KBM-7 (cell line): Measurements from ENCODE around the gene SLC34A2.
"Not testable (repeated sequence)": the region's sequence is repeated elsewhere in the genome, so short reads cannot be mapped to it uniquely, and the experiment has no call there.

ENCODE experiments used
- DNase-seq: peaks from one replicate; pipeline ENCODE4 v3.0.0-alpha.2; 2015
- in situ Hi-C: fragments of 300-500 bp; cut with MboI; formaldehyde crosslinking; loops from 2 replicates; pipeline ENCODE4 v1.14.3; 2020; ENCODE audit warnings: low sequenced_read_pairs, low pct_unique_long_range_greater_than_20kb, mixed read lengths

SLC34A2 gene, protein sequence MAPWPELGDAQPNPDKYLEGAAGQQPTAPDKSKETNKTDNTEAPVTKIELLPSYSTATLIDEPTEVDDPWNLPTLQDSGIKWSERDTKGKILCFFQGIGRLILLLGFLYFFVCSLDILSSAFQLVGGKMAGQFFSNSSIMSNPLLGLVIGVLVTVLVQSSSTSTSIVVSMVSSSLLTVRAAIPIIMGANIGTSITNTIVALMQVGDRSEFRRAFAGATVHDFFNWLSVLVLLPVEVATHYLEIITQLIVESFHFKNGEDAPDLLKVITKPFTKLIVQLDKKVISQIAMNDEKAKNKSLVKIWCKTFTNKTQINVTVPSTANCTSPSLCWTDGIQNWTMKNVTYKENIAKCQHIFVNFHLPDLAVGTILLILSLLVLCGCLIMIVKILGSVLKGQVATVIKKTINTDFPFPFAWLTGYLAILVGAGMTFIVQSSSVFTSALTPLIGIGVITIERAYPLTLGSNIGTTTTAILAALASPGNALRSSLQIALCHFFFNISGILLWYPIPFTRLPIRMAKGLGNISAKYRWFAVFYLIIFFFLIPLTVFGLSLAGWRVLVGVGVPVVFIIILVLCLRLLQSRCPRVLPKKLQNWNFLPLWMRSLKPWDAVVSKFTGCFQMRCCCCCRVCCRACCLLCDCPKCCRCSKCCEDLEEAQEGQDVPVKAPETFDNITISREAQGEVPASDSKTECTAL

DNA sequence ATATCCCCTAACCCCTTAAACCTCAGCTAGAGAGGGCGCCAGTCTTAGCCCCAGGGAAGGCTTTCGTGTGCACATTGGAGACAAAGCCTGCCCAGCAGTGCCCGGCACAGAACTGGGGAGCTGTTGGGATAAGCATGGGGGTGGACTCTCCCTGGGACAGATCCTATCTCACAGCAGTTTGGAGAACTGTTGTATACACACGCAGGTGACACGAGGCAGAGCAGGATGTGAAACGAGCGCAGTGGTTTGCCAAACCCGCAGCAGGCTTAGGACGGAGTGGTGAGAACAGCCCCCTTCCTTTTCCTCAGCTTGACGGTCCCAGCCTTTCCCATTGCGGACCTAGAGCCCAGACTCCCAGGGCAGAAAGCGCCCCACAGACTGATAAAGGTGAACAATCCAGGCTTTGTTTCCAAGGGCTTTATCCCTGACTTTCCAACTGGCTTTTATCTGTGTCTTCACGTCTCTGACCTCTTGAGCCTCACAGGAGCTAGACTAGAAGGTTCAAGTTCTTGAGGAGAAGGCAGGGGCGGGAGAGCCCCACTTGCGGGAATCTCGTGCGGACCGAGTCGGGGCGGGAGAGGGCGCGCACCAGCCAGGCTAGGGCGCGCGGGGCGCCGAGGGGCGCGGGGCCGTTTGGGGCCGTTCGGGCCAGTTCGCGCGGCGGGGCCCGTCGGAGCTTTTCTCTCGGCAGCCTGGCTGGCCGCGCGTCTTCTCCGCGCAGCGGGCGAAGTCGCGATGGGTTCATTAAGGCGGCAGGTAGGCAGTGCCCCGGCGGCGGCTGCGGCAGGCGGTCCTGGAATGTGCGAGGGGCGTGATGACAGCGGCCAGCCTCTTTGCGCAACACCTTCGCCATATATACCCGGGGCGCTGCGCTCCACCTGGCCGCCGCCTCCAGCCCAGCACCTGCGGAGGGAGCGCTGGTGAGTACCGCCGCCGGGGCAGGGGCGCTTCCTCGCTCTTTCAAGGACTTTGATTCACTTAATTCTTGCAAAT is at the start of gene SLC34A2:
TSS of gene SLC34A2 (plus strand) at position 881 of the 993 bp plus-strand sequence. CDS start 6,650 bp downstream, outside the sequence.
- in situ Hi-C loops, result no loop called here
- DNase-seq, result no peak

DNA sequence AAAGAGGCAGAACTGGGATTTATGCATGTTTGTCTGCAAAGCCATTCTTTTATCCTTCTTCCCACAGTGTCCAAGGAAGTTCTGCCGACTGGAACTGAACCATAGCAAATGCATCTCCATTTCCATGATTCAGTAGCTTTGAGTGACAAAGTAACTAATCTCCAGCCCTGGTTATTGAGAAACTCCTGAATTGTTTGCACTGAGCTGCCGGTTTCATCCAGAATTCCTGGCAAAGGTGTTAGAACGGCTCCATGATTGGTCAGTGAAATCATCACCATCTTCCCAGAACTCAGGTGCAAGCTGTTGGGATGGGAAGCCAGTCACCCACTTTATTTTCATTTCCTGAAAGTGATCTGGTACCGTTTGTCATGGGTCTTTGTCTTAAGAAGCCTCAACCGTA is 47.0 kb upstream of the SLC34A2 start:
- in situ Hi-C loops, result no loop called here
- no peak for DNase-seq

DNA sequence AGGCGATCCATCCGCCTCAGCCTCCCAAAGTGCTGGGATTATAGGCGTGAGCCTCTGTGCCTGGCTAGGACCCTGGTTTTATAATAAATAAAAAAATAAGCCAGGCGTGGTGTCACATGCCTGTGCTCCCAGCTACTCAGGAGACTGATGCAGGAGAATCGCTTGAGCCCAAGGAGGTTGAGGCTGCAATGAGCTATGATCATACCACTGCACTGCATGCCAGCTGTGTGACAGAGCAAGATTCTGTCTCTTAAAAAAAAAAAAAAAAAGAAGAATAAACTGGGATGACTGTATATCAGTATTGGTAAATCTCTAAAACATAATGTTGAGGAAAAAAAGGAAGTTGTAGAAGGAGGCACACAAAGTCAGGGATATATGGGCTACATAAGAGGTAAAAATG is 45.7 kb upstream of the SLC34A2 start:
- in situ Hi-C loops, result no loop called here
- DNase-seq, result no peak

DNA sequence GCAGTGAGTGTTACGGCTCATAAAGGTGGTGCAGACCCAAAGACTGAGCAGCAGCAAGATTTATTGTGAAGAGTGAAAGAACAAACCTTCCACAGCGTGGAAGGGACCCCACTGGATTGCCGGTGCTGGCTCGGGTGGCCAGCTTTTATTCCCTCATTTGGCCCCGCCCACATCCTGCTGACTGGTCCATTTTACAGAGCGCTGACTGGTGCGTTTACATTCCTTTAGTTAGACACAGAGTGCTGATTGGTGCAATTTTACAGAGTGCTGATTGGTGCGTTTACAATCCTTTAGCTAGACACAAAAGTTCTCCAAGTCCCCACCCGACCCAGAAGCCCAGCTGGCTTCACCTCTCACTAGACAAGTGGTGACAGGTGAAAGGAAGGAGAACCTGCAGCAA is 42.0 kb upstream of the SLC34A2 start:
- DNase-seq, in situ Hi-C loops: not testable (repeated sequence)

DNA sequence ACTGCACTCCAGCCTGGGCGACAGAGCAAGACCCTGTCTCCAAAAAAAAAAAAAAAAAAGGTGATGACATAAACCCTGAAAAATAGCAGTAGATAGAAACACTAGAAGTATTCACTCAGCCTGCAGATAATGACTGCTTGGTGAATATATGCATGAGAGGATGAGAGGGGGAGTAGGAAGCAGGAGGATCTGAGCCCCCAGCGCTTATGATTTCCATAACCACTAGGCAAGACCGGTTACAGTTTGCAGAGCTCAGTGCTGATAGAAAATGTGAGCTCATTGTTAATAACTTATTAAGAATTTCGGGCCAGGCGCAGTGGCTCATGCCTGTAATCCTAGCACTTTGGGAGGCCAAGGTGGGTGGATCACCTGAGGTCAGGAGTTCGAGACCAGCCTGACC is 40.8 kb upstream of the SLC34A2 start:
- DNase-seq, result no peak
- in situ Hi-C loops, result no loop called here

DNA sequence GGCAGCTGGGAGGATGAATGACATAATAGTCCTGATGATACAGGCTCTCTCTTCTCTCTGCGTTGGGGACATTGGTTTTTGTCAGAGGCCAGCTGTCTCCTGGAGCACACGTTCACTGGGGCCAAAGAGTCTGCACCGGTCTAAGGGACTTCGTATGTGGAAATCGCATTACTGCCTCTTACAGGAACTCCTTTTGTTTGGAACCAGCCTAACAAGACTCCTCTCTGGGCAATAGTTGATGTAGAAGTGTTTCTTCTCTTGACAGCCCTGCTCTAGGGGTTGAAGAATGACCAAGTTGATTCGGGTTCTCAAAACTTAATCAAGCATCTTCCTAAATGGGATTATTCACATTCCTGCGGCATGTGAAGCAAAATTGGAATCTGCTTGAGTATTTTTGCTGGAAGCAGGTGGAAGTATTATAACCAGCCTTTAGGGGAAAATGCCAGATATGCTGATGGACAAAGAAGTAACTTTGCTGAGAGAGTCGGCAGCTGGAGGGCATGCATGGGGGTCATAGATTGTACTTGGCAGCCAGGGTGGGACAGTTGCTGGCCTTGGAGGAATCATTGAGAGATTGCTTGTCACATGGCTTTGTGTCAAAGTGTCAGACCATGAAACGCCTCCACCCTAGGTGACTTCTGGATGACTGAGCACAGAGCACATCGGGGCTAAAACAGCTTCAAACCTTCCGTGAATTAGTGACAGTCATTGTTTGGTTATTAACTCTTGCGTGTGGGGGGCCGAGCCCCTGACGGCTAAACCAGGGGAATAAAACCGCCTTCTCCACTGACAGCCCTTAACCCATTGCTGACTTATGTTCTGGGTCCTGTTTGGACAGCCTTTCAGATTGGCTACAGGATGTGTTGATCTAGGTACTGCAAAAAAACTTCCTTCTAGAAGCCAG is 34.4 kb upstream of the SLC34A2 start:
- in situ Hi-C loops, result no loop called here
- no peak for DNase-seq

DNA sequence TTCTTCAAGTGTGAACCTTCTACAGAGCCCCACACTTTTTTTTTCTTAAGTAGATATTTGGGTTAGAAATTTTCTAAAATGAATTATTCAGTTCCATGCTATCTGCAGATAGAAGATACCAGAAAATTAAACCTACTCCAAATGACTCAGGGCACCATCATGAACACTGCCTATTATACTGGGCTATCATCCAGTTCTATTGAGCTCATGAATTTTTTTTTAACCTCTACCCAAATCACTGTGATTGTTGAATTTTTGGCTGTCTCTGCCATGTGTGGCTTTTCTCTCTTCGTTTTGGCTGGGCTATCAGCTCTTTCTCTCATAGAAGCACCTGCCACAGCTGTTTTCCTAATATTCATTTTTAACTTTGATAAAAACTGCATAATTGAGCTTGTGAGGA is 31.0 kb upstream of the SLC34A2 start:
- no peak for DNase-seq
- in situ Hi-C loops, result no loop called here

DNA sequence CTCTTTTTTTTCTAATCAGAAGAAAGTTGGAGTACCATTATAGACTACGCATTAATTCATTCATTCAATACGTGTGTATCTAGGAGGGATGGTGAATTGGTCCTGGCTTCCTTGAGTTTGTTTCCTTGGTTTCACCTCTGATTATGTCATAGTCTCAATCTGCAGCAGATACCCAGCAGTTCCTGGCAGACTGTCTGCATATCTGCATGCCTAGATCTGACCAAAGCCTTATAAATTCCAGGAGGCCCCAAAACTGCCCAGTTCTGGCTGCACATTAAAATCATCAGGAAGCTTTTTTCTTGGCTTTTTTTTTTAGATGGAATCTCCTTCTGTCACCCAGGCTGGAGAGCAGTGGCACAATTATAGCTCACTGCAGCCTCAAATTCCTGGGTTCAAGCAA is 27.2 kb upstream of the SLC34A2 start:
- in situ Hi-C loops, result no loop called here
- DNase-seq, result no peak

DNA sequence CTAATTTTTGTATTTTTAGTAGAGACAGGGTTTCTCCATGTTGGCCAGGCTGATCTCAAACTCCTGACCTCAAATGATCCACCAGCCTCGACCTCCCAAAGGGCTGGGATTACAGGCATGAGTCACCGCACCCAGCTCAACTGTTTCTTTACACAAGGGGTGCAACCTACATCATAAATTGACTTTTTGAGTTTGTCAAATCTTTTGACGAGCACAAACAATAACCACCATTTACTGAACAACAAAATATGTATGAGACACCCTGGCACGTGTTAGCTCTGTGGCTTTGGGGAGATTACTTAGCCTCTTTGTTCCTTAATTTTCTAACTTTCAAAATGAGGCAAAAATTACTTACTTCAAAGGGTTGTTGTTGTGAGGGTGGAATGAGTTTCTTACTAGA is 23.5 kb upstream of the SLC34A2 start:
- in situ Hi-C loops, result no loop called here
- DNase-seq, result no peak

DNA sequence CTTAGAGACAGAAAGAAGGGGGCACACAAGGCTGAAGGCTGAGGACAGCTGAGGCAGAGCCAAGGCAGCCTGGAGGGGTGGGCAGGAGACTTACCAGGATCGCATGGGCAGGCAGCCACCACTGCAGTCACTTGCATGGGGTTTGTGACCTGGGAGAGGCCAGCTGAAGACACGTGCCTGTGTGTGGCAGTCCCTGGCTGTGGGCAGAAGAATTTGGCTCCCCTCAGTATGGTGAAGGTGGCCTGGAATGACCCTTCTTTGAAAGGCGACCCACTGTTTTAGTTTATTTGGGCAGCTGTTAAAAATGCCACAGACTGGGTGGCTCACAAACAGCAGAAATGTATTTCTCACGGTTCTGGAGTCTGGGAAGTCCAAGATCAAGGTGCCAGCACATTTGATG is 22.1 kb upstream of the SLC34A2 start:
- no peak for DNase-seq
- in situ Hi-C loops, result no loop called here

DNA sequence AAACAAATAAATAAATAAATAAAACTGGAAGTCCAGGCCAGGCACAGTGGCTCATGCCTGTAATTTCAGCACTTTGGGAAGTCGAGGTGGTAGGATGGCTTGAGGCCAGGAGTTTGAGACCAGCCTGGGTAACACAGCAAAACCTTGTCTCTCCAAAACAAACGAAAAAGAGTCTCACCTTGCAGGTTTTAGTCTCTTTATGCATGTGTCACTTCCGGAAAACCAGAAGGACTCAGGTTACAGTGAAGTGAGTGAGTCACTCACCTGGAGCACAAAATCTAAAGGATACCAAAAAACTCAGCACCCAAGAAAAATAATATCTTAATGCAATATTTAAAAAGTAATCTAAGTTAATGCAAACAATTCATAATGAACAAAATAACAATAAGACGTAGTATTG is 20.1 kb upstream of the SLC34A2 start:
- in situ Hi-C loops, result no loop called here
- DNase-seq, result no peak

DNA sequence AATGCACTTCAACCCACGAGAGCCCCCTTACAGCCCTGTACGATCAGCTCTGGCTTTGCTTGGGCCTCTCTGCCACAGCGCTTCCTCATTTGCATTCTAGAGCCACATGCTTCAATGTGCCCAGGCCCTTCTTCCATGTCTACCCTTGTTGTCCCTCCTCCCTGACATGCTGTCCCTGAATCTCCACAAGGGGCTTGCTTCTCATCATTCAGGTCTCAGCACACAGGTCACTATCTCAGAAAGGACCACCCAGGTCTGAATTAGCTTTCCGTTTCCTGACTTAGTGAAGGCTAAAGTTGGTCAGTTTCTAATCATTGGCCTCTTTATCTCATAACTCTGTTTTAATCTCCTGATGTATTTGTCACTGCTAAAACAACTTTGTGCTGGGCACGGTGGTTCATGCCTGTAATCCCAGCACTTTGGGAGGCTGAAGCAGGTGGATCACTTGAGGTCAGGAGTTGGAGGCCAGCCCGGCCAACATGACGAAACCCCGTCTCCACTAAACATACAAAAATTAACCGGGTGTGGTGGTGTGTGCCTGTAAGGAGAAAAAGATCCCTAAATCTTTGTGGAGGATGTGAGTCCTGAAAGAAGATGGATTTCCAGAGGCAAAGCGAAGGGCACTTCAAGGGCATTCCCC is 17.9 kb upstream of the SLC34A2 start:
- in situ Hi-C loops, result no loop called here
- DNase-seq, result no peak

DNA sequence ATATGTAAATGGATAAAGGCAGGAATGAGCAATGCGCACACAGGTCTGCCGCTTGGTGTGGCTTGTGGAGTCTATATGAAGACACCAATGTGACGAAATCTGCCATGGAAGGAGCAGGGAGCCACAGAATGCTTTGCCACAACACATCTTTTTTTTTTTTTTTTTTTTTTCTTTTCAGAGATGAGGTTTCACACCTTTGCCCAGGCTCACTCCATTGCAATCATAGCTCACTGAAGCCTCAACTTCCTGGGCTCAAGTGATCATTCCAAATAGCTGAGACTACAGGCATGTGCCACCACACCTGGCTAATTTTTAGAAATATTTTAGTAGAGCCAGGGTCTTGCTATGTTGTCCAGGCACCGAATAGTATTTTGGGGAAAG is 17.4 kb upstream of the SLC34A2 start:
- in situ Hi-C loops, result no loop called here
- no peak for DNase-seq

DNA sequence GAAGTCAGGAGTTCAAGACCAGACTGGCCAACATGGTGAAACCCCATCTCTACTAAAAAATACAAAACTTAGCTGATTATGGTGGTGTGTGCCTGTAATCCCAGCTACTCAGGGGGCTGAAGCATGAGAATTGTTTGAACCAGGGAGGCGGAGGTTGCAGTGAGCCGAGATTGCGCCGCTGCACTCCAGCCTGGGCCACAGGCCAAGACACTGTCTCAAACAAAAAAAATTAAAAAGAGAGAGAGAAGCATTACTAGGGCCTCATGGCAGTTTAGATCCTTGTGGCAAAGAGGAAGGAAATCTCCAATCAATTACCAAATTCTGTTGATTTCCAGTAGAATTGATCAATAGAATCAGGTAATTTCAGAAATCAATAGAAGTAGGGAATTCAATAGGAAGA is 16.8 kb upstream of the SLC34A2 start:
- in situ Hi-C loops, result no loop called here
- DNase-seq, result no peak

DNA sequence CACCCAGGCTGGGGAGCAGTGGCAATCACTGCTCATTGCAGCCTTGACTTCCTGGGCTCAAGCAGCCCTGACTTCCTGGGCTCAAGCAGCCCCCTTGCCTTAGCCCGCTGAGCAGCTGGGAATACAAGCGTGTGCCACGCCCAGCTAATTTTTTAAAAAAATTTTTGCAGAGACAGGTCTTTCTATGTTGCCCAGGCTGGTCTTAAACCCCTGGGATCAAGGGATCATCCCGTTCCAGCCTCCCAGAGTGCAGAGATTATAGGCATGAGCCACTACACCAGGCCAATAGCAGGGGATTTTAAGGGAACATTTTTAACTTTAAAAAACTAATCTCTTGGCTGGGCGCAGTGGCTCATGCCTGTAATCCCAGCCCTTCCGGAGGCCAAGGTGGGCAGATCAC is 5.3 kb upstream of the SLC34A2 start:
- DNase-seq, result no peak
- in situ Hi-C loops, result no loop called here

DNA sequence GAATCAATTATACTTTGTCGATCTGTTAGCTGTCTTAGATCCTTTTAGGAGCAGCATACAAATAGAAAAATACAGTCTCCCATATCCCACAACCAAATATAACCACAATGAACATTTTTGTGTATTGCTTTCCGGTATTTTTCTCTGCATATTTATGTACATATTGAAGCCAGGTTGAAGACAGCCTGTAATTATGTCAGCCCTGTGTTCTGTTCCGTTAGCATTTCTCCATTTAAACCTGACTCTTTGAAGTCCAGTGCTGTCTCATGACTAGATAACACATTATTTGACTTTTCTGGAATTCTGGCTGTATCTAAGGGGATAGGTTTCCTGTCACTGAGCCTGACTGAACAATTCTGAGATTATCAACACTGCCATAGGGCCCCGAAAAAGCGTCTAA is 4.0 kb upstream of the SLC34A2 start:
- in situ Hi-C loops, result no loop called here
- no peak for DNase-seq

DNA sequence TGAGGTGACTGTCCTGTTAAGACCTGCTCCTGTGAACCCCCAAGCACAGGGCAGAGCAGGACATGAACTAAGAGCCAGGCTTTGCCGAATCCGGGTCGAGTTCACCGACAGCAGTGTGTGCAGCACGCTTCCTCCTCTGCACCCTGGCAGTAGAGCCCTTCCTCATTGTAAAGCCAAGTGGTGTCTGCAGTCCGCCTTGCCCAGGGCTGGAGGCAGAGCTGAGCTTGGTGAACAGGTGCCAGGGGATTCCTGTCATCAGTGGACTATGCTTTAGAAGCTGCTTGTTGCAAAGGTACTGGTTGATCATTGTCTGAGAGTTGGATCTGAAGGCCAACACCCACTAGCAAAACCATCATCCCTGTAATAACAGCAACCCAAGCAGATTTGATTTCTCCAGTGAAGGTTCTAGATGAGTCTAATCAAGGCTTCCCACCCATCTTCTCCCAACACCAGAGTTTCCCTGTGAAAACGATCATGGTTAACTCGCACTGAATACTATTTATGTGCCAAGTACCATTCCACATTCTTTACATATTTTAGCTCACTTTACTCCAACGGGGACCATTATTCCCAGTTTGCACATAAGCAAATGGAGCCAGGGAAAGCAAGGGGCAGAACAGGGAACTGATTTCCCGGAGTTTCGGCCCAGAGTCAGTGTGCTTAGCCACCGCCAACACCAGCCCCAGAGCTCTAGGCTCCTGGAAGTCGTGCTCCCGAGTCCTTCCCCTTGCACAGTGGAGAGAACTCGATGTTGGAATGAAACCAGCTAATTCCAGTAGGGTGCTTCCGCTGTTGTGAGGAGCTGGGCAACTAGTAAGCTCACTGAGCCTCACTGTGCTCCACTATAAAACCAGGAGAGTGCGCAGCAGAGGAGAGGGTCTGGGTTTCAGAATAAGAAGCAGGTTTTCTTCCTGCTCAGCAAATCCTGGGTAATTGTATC is 1.4 kb upstream of the SLC34A2 start:
- in situ Hi-C loops, result no loop called here
- no peak for DNase-seq
